Measurements from ENCODE around the gene VPS13A.

DNA sequence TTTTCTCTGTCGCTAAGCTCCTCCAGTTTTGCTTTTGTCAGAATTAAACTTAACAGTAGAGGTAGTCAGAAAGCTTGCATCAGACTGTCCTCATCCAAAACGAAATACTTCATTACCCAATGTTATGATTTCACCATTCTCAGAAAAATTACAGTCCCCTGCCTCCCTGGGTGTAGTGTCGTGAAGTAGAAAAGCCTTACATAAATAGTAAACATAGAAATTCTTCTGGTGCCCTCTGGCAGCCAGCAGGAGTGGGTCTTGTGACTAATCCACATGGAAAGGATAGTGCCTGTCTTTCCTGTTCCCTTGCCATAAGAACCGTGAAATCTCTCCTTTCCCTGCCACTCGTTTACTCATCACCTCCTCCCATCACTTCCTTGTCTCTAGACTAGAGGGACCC is 240.2 kb downstream of the VPS13A start:
- TF ChIP-seq ZNF175 (tag by site-specific recombination; IDR thresholded peaks at IDR 0.05) (no peak), ZNF530 (tag by site-specific recombination; IDR thresholded peaks at IDR 0.05; ENCODE audit: low read depth) (no peak), ZNF266 (tag by site-specific recombination; IDR thresholded peaks at IDR 0.05; ENCODE audit: low read depth) (no peak), OSR2 (tag by site-specific recombination; IDR thresholded peaks at IDR 0.05) (no peak)
- TF ChIP-seq, protein P1, sequence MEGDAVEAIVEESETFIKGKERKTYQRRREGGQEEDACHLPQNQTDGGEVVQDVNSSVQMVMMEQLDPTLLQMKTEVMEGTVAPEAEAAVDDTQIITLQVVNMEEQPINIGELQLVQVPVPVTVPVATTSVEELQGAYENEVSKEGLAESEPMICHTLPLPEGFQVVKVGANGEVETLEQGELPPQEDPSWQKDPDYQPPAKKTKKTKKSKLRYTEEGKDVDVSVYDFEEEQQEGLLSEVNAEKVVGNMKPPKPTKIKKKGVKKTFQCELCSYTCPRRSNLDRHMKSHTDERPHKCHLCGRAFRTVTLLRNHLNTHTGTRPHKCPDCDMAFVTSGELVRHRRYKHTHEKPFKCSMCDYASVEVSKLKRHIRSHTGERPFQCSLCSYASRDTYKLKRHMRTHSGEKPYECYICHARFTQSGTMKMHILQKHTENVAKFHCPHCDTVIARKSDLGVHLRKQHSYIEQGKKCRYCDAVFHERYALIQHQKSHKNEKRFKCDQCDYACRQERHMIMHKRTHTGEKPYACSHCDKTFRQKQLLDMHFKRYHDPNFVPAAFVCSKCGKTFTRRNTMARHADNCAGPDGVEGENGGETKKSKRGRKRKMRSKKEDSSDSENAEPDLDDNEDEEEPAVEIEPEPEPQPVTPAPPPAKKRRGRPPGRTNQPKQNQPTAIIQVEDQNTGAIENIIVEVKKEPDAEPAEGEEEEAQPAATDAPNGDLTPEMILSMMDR (tag by site-specific recombination; IDR thresholded peaks at IDR 0.05) = no peak
- TF ChIP-seq, protein P2, sequence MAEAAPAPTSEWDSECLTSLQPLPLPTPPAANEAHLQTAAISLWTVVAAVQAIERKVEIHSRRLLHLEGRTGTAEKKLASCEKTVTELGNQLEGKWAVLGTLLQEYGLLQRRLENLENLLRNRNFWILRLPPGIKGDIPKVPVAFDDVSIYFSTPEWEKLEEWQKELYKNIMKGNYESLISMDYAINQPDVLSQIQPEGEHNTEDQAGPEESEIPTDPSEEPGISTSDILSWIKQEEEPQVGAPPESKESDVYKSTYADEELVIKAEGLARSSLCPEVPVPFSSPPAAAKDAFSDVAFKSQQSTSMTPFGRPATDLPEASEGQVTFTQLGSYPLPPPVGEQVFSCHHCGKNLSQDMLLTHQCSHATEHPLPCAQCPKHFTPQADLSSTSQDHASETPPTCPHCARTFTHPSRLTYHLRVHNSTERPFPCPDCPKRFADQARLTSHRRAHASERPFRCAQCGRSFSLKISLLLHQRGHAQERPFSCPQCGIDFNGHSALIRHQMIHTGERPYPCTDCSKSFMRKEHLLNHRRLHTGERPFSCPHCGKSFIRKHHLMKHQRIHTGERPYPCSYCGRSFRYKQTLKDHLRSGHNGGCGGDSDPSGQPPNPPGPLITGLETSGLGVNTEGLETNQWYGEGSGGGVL (tag by site-specific recombination; IDR thresholded peaks at IDR 0.05) = no peak
- TF ChIP-seq, protein P3, sequence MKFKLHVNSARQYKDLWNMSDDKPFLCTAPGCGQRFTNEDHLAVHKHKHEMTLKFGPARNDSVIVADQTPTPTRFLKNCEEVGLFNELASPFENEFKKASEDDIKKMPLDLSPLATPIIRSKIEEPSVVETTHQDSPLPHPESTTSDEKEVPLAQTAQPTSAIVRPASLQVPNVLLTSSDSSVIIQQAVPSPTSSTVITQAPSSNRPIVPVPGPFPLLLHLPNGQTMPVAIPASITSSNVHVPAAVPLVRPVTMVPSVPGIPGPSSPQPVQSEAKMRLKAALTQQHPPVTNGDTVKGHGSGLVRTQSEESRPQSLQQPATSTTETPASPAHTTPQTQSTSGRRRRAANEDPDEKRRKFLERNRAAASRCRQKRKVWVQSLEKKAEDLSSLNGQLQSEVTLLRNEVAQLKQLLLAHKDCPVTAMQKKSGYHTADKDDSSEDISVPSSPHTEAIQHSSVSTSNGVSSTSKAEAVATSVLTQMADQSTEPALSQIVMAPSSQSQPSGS (tag by site-specific recombination; IDR thresholded peaks at IDR 0.05; ENCODE audit: low read depth) = no peak

All from HEK293 (cell line).